ENCODE measurements around the gene GRID1.
"Not testable (repeated sequence)": the region's sequence is repeated elsewhere in the genome, so short reads cannot be mapped to it uniquely, and the experiment has no call there.

Gene GRID1

GRCh38 chr10:86035791-86036543 lies 330.6 kb downstream of the GRID1 start:
- TF ChIP-seq POLR2AphosphoS5 (IDR thresholded peaks at IDR 0.05; ENCODE audit: low read depth, low read length) (no peak), SPI1 (IDR thresholded peaks at IDR 0.05; ENCODE audit: low read depth, low read length) (no peak), PAX5 (IDR thresholded peaks at IDR 0.05; ENCODE audit: insufficient read depth, low read length, severe bottlenecking) (no peak), TAF1 (IDR thresholded peaks at IDR 0.05; ENCODE audit: low read depth, low read length) (no peak), POU2F2 (IDR thresholded peaks at IDR 0.05; ENCODE audit: low read depth, low read length) (no peak), POLR2A (IDR thresholded peaks at IDR 0.05; ENCODE audit: low read depth, low read length) (no peak)
- DNase-seq (ENCODE audit: insufficient read length, low spot score) (no peak), FAIRE-seq (no peak)

GRCh38 chr10:86034710-86035109 lies 331.9 kb downstream of the GRID1 start:
- no peak for TF ChIP-seq POU2F2 (IDR thresholded peaks at IDR 0.05; ENCODE audit: low read depth, low read length)
- TF ChIP-seq PAX5 (IDR thresholded peaks at IDR 0.05; ENCODE audit: insufficient read depth, low read length, severe bottlenecking), result no peak
- TF ChIP-seq POLR2AphosphoS5 (IDR thresholded peaks at IDR 0.05; ENCODE audit: low read depth, low read length), result no peak
- TF ChIP-seq POLR2A (IDR thresholded peaks at IDR 0.05; ENCODE audit: low read depth, low read length), result no peak
- TF ChIP-seq SPI1 (IDR thresholded peaks at IDR 0.05; ENCODE audit: low read depth, low read length), result no peak
- no peak for TF ChIP-seq TAF1 (IDR thresholded peaks at IDR 0.05; ENCODE audit: low read depth, low read length)
- DNase-seq (ENCODE audit: insufficient read length, low spot score) (no peak), FAIRE-seq (no peak)

GRCh38 chr10:86033581-86033980 lies 333.0 kb downstream of the GRID1 start:
- no peak for DNase-seq (ENCODE audit: insufficient read length, low spot score)
- no peak for FAIRE-seq
- no peak for TF ChIP-seq POLR2AphosphoS5 (IDR thresholded peaks at IDR 0.05; ENCODE audit: low read depth, low read length)
- no peak for TF ChIP-seq POU2F2 (IDR thresholded peaks at IDR 0.05; ENCODE audit: low read depth, low read length)
- no peak for TF ChIP-seq POLR2A (IDR thresholded peaks at IDR 0.05; ENCODE audit: low read depth, low read length)
- TF ChIP-seq PAX5 (IDR thresholded peaks at IDR 0.05; ENCODE audit: insufficient read depth, low read length, severe bottlenecking), result no peak
- TF ChIP-seq SPI1 (IDR thresholded peaks at IDR 0.05; ENCODE audit: low read depth, low read length), result no peak
- TF ChIP-seq TAF1 (IDR thresholded peaks at IDR 0.05; ENCODE audit: low read depth, low read length), result no peak

GRCh38 chr10:86032087-86032486 lies 334.5 kb downstream of the GRID1 start:
- not testable (repeated sequence) for FAIRE-seq; DNase-seq (ENCODE audit: insufficient read length, low spot score)

- DNase-seq (ENCODE audit: insufficient read length, low spot score), result no peak
- TF ChIP-seq POU2F2 (IDR thresholded peaks at IDR 0.05; ENCODE audit: low read depth, low read length) (no peak), PAX5 (IDR thresholded peaks at IDR 0.05; ENCODE audit: insufficient read depth, low read length, severe bottlenecking) (no peak), TAF1 (IDR thresholded peaks at IDR 0.05; ENCODE audit: low read depth, low read length) (no peak)
- no peak for FAIRE-seq
Observed at GRCh38 chr10:86030312-86030711, 336.3 kb downstream of the GRID1 start.

GRCh38 chr10:86027346-86027745 lies 339.2 kb downstream of the GRID1 start:
- FAIRE-seq, result no peak
- no peak for DNase-seq (ENCODE audit: insufficient read length, low spot score)
- TF ChIP-seq PAX5 (IDR thresholded peaks at IDR 0.05; ENCODE audit: insufficient read depth, low read length, severe bottlenecking) (no peak), SPI1 (IDR thresholded peaks at IDR 0.05; ENCODE audit: low read depth, low read length) (no peak)

- TF ChIP-seq POU2F2 (IDR thresholded peaks at IDR 0.05; ENCODE audit: low read depth, low read length), result no peak
- TF ChIP-seq POLR2A (IDR thresholded peaks at IDR 0.05; ENCODE audit: low read depth, low read length), result no peak
- no peak for TF ChIP-seq PAX5 (IDR thresholded peaks at IDR 0.05; ENCODE audit: insufficient read depth, low read length, severe bottlenecking)
- no peak for TF ChIP-seq POLR2AphosphoS5 (IDR thresholded peaks at IDR 0.05; ENCODE audit: low read depth, low read length)
- no peak for TF ChIP-seq TAF1 (IDR thresholded peaks at IDR 0.05; ENCODE audit: low read depth, low read length)
- TF ChIP-seq SPI1 (IDR thresholded peaks at IDR 0.05; ENCODE audit: low read depth, low read length), result no peak
- FAIRE-seq (no peak), DNase-seq (ENCODE audit: insufficient read length, low spot score) (no peak)
Observed at GRCh38 chr10:86025509-86025908, 341.1 kb downstream of the GRID1 start.

GRCh38 chr10:86024281-86025041 lies 342.1 kb downstream of the GRID1 start:
- no peak for TF ChIP-seq POLR2A (IDR thresholded peaks at IDR 0.05; ENCODE audit: low read depth, low read length)
- TF ChIP-seq TAF1 (IDR thresholded peaks at IDR 0.05; ENCODE audit: low read depth, low read length), result no peak
- no peak for TF ChIP-seq PAX5 (IDR thresholded peaks at IDR 0.05; ENCODE audit: insufficient read depth, low read length, severe bottlenecking)
- TF ChIP-seq POLR2AphosphoS5 (IDR thresholded peaks at IDR 0.05; ENCODE audit: low read depth, low read length), result no peak
- TF ChIP-seq SPI1 (IDR thresholded peaks at IDR 0.05; ENCODE audit: low read depth, low read length), result no peak
- no peak for TF ChIP-seq POU2F2 (IDR thresholded peaks at IDR 0.05; ENCODE audit: low read depth, low read length)
- DNase-seq (ENCODE audit: insufficient read length, low spot score) (no peak), FAIRE-seq (no peak)

- TF ChIP-seq POLR2AphosphoS5 (IDR thresholded peaks at IDR 0.05; ENCODE audit: low read depth, low read length), result no peak
- TF ChIP-seq POU2F2 (IDR thresholded peaks at IDR 0.05; ENCODE audit: low read depth, low read length), result no peak
- no peak for TF ChIP-seq POLR2A (IDR thresholded peaks at IDR 0.05; ENCODE audit: low read depth, low read length)
- no peak for FAIRE-seq
Observed at GRCh38 chr10:86023931-86024280, 342.7 kb downstream of the GRID1 start.

GRCh38 chr10:86023336-86023735 lies 343.3 kb downstream of the GRID1 start:
- no peak for FAIRE-seq
- no peak for TF ChIP-seq POLR2AphosphoS5 (IDR thresholded peaks at IDR 0.05; ENCODE audit: low read depth, low read length)
- no peak for TF ChIP-seq TAF1 (IDR thresholded peaks at IDR 0.05; ENCODE audit: low read depth, low read length)
- no peak for TF ChIP-seq POLR2A (IDR thresholded peaks at IDR 0.05; ENCODE audit: low read depth, low read length)
- no peak for TF ChIP-seq SPI1 (IDR thresholded peaks at IDR 0.05; ENCODE audit: low read depth, low read length)
- TF ChIP-seq PAX5 (IDR thresholded peaks at IDR 0.05; ENCODE audit: insufficient read depth, low read length, severe bottlenecking), result no peak
- no peak for TF ChIP-seq POU2F2 (IDR thresholded peaks at IDR 0.05; ENCODE audit: low read depth, low read length)
- DNase-seq (ENCODE audit: insufficient read length, low spot score), result no peak

More at GRCh38 chr10:86023931-86024280, 342.7 kb downstream of the GRID1 start:
- no peak for DNase-seq (ENCODE audit: insufficient read length, low spot score)

Measured in GM12891 (cell line).